Right lobe of liver (tissue), 6 donors: ENCODE results near the gene FAM110D. TPM values are rescaled to one million over a fixed set of nuclear protein-coding genes. Genes with fewer than 3 reads are reported as not detected.

Experiments used
- ATAC-seq, 4 donors: fragments of 200-7000 bp; cut with Tn5 transposase; one replicate each; pipeline ENCODE4 v1.9.1; 2020; ENCODE audit warnings: mild to moderate bottlenecking in 4 of 4, moderate library complexity in 4 of 4
- DNase-seq, 3 donors: peaks; one replicate each; pipeline ENCODE4 v3.0.0-alpha.2; 2020
- H3K27ac ChIP-seq, 3 donors: fragments of 200-600 bp; one replicate each; pipeline ENCODE4 v1.8.0; 2022
- H3K27me3 ChIP-seq, 2 donors: fragments of 200-600 bp; one replicate each; pipeline ENCODE4 v1.8.0; 2022
- H3K36me3 ChIP-seq, 4 donors: fragments of 200-600 bp; sonication (generic) in 1 of 4; one replicate each; pipeline versions ENCODE4 v1.5.1 to v1.8.0; 2017 to 2022; ENCODE audit warnings: control low read depth in 1 of 4
- H3K4me1 ChIP-seq, 4 donors: fragments of 200-600 bp; sonication (generic) in 1 of 4; one replicate each; pipeline versions ENCODE4 v1.5.1 to v1.8.0; 2017 to 2022; ENCODE audit warnings: control low read depth in 1 of 4
- H3K4me3 ChIP-seq, 3 donors: fragments of 200-600 bp; one replicate each; pipeline ENCODE4 v1.8.0; 2022
- H3K9me3 ChIP-seq, 4 donors: fragments of 200-600 bp; sonication (generic) in 1 of 4; one replicate each; pipeline versions ENCODE4 v1.5.1 to v1.8.0; 2017 to 2022; ENCODE audit warnings: control low read depth in 1 of 4
- CTCF ChIP-seq, 4 donors: fragments of 200-600 bp in 3 of 4; fragments of 450-650 bp in 1 of 4; IDR thresholded peaks; one replicate each; pipeline versions ENCODE4 v1.5.1 to v1.8.0; 2016 to 2022; ENCODE audit warnings: antibody characterized with exemption in 4 of 4, mild to moderate bottlenecking in 2 of 4
- POLR2A ChIP-seq: fragments of 450-650 bp; IDR thresholded peaks from one replicate; pipeline ENCODE4 v1.6.1; 2017; ENCODE audit warnings: antibody characterized with exemption, mild to moderate bottlenecking
- WGBS: methylation state at CpG from one replicate; pipeline ENCODE4 v1.1.6; 2018; ENCODE audit warnings: low coverage, low lambda C conversion rate; ENCODE audit not compliant: insufficient coverage; ENCODE audit errors: missing lambda C conversion rate; 5-methylcytosine and 5-hydroxymethylcytosine counted together
- intact Hi-C, 2 donors: fragments of 100-400 bp; cut with DNase I; formaldehyde crosslinking; loops; one replicate each; pipeline versions ENCODE4 v1.11.2 to v1.14.1; 2022
- total RNA-seq, 6 experiments: library from RNA; depleted of rRNA in 2 of 6; stranded (reverse); fragments of >200 nt in 2 of 6; fragmentation: NEBNext Ultra II Directional in 3 of 6; extraction: Animal tissue kit (Norgen Biotek cat#: 25700) in 3 of 6; gene quantifications; one replicate each; pipeline versions ENCODE4 v1.1.0 to v1.2.4, GENCODE V29; 2016 to 2023
- donor health status: DM: no; HTN: yes; CAD: no.
- donor health status: DM: no; HTN: no; CAD: no.
- donor health status: DM: no; HTN: no; CAD: no.
- donor health status: DM: no; HTN: yes; CAD: no.
- donor health status: DM: no; HTN: yes; CAD: no.

The FAM110D gene
- total RNA-seq, 6 experiments from 2014 or later = 0.22 to 0.53 (median 0.34) TPM

GRCh38 chr1:26156285-26157038 is 2.4 kb upstream of the FAM110D start:
- no peaks in the 10 kb centered on the region for H3K36me3 ChIP-seq
- no peak overlapping the region for H3K27ac ChIP-seq
- H3K9me3 ChIP-seq = no peaks in the 10 kb centered on the region
- H3K4me1 ChIP-seq = peaks cover 0 to 4% (median 0%) of the 10 kb centered on the region in 4 donors
- ATAC-seq = peak; percentile 14 to 30 (median 20)
- H3K4me3 ChIP-seq = no peak overlapping the region
- 27% methylated on average over 6 of the region's 12 CpGs for WGBS
- intact Hi-C loops = loop anchor here in 1 of 2 donors (10.0 kb wide), 1 partner anchor 122 kb away; no protein-coding TSS in a partner anchor
- TF ChIP-seq POLR2A (no peak), CTCF (IDR thresholded peaks at IDR 0.05) (no peak)
- no peaks in the 10 kb centered on the region for H3K27me3 ChIP-seq
- peak in 1 of 3 donors; percentile 55 for DNase-seq

- Histone ChIP-seq H3K4me3 (no peak overlapping the region), H3K27me3 (no peaks in the 10 kb centered on the region), H3K9me3 (no peaks in the 10 kb centered on the region), H3K27ac (no peak overlapping the region), H3K4me1 (peaks cover 0 to 6% (median 0%) of the 10 kb centered on the region in 4 donors), H3K36me3 (no peaks in the 10 kb centered on the region)
- 51% methylated on average over 2 of the region's 5 CpGs for WGBS
- no peak for ATAC-seq
- intact Hi-C loops = loop anchor here in 1 of 2 donors (10.0 kb wide), 1 partner anchor 124 kb away; no protein-coding TSS in a partner anchor
- DNase-seq = peak in 1 of 3 donors; percentile 34
- TF ChIP-seq POLR2A = no peak
- TF ChIP-seq CTCF (IDR thresholded peaks at IDR 0.05) = no peak
These were observed 490 bp upstream of the FAM110D start for GRCh38 chr1:26158271-26158907.

GRCh38 chr1:26159743-26160039 is 812 bp downstream of the FAM110D start:
- Histone ChIP-seq H3K27me3 (no peaks in the 10 kb centered on the region), H3K4me3 (peak overlapping the region in 1 of 3 donors; percentile 14), H3K36me3 (no peaks in the 10 kb centered on the region), H3K4me1 (peaks cover 0 to 11% (median 0%) of the 10 kb centered on the region in 4 donors), H3K9me3 (no peaks in the 10 kb centered on the region), H3K27ac (peak overlapping the region in 1 of 3 donors; percentile 33)
- intact Hi-C loops = loop anchor here in 1 of 2 donors (10.0 kb wide), 1 partner anchor 125 kb away; no protein-coding TSS in a partner anchor
- ATAC-seq (no peak), DNase-seq (peak in 1 of 3 donors; percentile 20)
- no peak for TF ChIP-seq POLR2A
- TF ChIP-seq CTCF (IDR thresholded peaks at IDR 0.05) = no peak
- WGBS = 41% methylated on average over 4 of the region's 4 CpGs

GRCh38 chr1:26160527-26161414 is 1.9 kb downstream of the FAM110D start:
- ATAC-seq = peak in 2 of 4 donors; percentile 3 to 4
- peak overlapping the region; percentile 30 to 50 (median 35) for H3K4me3 ChIP-seq
- intact Hi-C loops = no loop called here

More at GRCh38 chr1:26160527-26161414, 1.9 kb downstream of the FAM110D start:
- no peaks in the 10 kb centered on the region for H3K36me3 ChIP-seq
- no peak for TF ChIP-seq POLR2A
- TF ChIP-seq CTCF (IDR thresholded peaks at IDR 0.05) = no peak
- H3K27ac ChIP-seq = peak overlapping the region in 1 of 3 donors; percentile 13
- H3K27me3 ChIP-seq = no peaks in the 10 kb centered on the region
- DNase-seq = peak in 1 of 3 donors; percentile 45
- WGBS = 54% methylated on average over 8 of the region's 18 CpGs
- no peaks in the 10 kb centered on the region for H3K9me3 ChIP-seq
- H3K4me1 ChIP-seq = peaks cover 0 to 11% (median 0%) of the 10 kb centered on the region in 4 donors
